Muscle layer of duodenum (tissue), 2 donors: ENCODE results near the gene KAZALD1.

Experiments
- H3K27ac ChIP-seq: one replicate; pipeline ENCODE4 v1.7.0; 2013; ENCODE audit warnings: mild to moderate bottlenecking, low read length
- H3K27me3 ChIP-seq: one replicate; pipeline ENCODE4 v1.7.0; 2013; ENCODE audit warnings: low read depth, mild to moderate bottlenecking, control low read depth, low read length
- H3K36me3 ChIP-seq, 2 donors: one replicate each; pipeline ENCODE4 v1.7.0; 2013; ENCODE audit warnings: low read length in 2 of 2, control low read depth in 1 of 2, mild to moderate bottlenecking in 1 of 2; ENCODE audit not compliant: insufficient read depth in 2 of 2, control insufficient read depth in 1 of 2
- H3K4me1 ChIP-seq, 2 donors: one replicate each; pipeline ENCODE4 v1.7.0; 2013; ENCODE audit warnings: low read length in 2 of 2, mild to moderate bottlenecking in 2 of 2, control low read depth in 1 of 2, moderate library complexity in 1 of 2; ENCODE audit not compliant: insufficient read depth in 2 of 2, control insufficient read depth in 1 of 2
- H3K4me3 ChIP-seq, 2 donors: one replicate each; pipeline ENCODE4 v1.7.0; 2013; ENCODE audit warnings: low read length in 2 of 2, low read depth in 1 of 2, mild to moderate bottlenecking in 1 of 2
- H3K9me3 ChIP-seq, 2 donors: one replicate each; pipeline ENCODE4 v1.7.0; 2013; ENCODE audit warnings: low read length in 2 of 2, control low read depth in 1 of 2, mild to moderate bottlenecking in 1 of 2; ENCODE audit not compliant: control insufficient read depth in 1 of 2
- donor health status: healthy.

The KAZALD1 gene, protein sequence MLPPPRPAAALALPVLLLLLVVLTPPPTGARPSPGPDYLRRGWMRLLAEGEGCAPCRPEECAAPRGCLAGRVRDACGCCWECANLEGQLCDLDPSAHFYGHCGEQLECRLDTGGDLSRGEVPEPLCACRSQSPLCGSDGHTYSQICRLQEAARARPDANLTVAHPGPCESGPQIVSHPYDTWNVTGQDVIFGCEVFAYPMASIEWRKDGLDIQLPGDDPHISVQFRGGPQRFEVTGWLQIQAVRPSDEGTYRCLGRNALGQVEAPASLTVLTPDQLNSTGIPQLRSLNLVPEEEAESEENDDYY

DNA sequence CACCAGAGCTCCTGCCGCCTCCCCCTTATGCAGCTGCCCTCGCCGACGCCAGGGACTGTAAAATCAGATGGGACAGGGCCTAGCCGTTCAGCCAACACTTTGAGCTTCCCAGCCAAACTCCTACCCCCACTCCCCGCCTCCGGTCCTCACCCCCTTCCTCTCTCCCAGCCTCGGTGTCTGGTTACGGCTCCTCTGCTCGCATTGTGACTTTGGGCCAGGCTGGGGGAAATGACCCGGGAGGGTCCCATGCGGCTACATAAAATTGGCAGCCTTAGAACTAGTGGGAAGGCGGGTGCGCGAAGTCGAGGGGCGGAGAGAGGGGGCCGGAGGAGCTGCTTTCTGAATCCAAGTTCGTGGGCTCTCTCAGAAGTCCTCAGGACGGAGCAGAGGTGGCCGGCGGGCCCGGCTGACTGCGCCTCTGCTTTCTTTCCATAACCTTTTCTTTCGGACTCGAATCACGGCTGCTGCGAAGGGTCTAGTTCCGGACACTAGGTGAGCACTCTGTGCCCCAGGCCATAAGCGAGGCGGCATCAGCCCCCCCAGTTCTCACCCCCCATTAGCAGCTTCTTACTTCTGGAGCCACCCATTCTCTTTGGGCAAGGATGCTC, at the start of gene KAZALD1:
Gene KAZALD1 (plus strand): TSS at position 366 of the 608 bp plus-strand sequence. CDS start 604 bp downstream, outside the sequence.
- Histone ChIP-seq H3K4me1 (peaks cover 4 to 46% of the 10 kb centered on the region in 2 donors), H3K27ac (peak within 1 kb of the TSS; percentile 97), H3K36me3 (peaks cover 0 to 7% of the 10 kb centered on the region in 2 donors), H3K9me3 (no peaks in the 10 kb centered on the region), H3K4me3 (peak within 1 kb of the TSS; percentile 82 to 92), H3K27me3 (no peaks in the 10 kb centered on the region)

GRCh38 chr10:101012525-101013364, 49.0 kb upstream of the KAZALD1 start:
- no peaks in the 10 kb centered on the region for H3K27me3 ChIP-seq
- H3K4me3 ChIP-seq, result no peak overlapping the region
- H3K4me1 ChIP-seq, result peaks cover 8 to 41% of the 10 kb centered on the region in 2 donors
- no peaks in the 10 kb centered on the region for H3K9me3 ChIP-seq
- no peaks in the 10 kb centered on the region for H3K36me3 ChIP-seq
- H3K27ac ChIP-seq, result no peak overlapping the region

DNA sequence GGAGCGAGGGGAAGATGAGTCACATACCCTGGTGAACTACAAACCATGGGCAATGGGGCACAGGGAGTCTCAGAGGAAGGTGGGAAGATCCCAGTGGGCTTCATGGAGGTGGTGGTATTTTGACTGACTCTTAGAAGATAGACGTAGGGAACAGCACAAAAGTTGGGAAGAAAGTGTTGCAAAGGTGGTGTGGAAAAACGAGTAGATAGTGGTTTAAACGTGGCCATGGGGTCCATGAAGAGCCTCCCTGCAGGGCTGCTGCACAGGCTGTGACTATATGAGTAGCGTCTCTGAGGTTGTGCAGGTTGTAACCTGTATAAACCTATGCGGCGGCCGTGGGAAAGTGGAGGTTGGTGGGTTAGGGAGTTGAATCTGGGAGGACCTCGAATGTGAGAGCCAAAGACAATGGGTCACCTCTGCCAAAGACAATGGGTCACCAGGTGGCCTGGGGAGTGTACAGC, 48.4 kb upstream of the KAZALD1 start:
- H3K27ac ChIP-seq, result no peak overlapping the region

DNA sequence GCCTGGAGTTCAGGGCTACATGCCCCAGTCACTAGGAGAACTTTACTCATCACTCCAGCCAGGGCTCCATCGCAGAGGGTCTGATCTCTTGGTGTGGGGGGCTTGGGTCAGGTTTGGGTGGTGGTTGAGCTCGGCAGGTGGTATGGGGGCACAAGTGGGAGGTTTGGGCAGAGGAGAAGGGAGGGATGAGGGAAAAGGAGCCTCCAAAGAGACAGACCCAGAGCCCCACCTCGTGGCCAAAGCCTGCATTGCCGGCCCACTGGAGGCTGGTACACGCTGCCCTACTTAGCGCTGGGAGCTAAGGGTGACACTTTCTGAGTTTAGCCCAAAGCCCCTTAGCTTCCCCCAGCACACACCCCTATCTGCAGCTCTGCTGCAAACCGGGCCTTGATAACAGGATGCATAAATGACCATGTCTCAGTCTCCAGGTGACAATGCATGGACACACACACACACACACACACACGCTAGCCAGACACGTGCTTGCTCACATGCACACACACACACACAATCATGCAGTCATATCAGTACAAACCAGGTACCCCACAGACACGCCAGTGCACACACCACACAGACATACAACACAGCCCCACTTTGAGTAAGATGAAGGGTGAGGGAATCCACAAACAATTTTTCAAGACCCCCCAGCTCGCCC, 47.4 kb upstream of the KAZALD1 start:
- no peaks in the 10 kb centered on the region for H3K36me3 ChIP-seq
- no peaks in the 10 kb centered on the region for H3K9me3 ChIP-seq
- H3K27me3 ChIP-seq, result no peaks in the 10 kb centered on the region
- no peak overlapping the region for H3K4me3 ChIP-seq
- peaks cover 8 to 32% of the 10 kb centered on the region in 2 donors for H3K4me1 ChIP-seq
- no peak overlapping the region for H3K27ac ChIP-seq

More for the DNA sequence above, 48.4 kb upstream of the KAZALD1 start:
- H3K4me3 ChIP-seq, result no peak overlapping the region
- H3K4me1 ChIP-seq, result peaks cover 8 to 35% of the 10 kb centered on the region in 2 donors
- H3K27me3 ChIP-seq, result no peaks in the 10 kb centered on the region
- H3K36me3 ChIP-seq, result no peaks in the 10 kb centered on the region
- no peaks in the 10 kb centered on the region for H3K9me3 ChIP-seq

GRCh38 chr10:101014966-101015581, 46.7 kb upstream of the KAZALD1 start:
- Histone ChIP-seq H3K4me3 (no peak overlapping the region), H3K9me3 (no peaks in the 10 kb centered on the region), H3K4me1 (peaks cover 8 to 32% of the 10 kb centered on the region in 2 donors), H3K27me3 (no peaks in the 10 kb centered on the region), H3K27ac (no peak overlapping the region), H3K36me3 (no peaks in the 10 kb centered on the region)

DNA sequence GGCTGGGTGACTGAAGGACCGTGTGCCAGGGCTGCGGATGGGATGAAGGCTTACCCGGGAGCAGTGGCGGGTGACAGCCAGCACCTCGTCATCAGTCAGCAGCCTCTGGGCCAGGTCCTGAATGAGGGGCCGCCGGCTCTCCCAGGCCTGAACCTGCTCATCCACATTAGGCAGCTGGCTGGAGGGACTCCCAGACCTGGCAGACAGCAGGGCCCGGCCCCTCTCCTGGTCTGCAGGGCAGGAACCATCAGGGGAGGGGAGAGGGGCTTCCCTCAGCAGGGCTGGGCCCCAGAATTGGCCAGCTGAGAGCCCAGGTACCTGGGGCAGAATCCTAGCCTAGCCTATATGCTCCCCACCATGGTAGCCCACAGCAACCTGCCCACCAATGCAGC, 46.2 kb upstream of the KAZALD1 start:
- H3K27ac ChIP-seq, result no peak overlapping the region
- no peaks in the 10 kb centered on the region for H3K9me3 ChIP-seq
- H3K4me3 ChIP-seq, result no peak overlapping the region
- H3K4me1 ChIP-seq, result peaks cover 8 to 32% of the 10 kb centered on the region in 2 donors
- H3K36me3 ChIP-seq, result no peaks in the 10 kb centered on the region
- no peaks in the 10 kb centered on the region for H3K27me3 ChIP-seq

- Histone ChIP-seq H3K27ac (no peak overlapping the region), H3K36me3 (no peaks in the 10 kb centered on the region), H3K27me3 (no peaks in the 10 kb centered on the region)
These were observed 45.0 kb upstream of the KAZALD1 start for GRCh38 chr10:101016814-101017213.

DNA sequence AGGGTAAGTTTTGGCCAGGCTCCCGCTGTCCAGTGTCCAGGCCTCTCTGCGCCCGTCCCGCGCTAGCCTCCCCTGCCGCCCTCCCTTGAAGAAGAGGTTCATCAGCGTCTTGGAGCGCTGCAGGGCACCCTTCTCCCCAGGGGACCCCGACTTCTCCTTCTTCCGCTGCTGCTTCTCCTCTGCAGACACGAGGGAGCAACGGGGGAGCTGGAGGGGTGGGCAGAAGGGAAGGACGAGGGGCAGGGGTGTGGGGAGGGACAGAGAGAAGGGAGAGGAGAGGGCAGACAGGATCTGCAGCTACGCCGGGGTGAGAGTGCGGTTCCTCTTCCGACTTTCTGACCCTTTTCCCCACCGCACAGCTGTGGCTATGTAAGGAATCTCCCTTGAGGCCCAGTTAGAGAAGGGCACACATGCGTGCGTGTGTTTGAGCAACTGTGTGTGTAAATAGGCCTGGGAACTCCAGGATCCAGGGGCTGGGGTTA, 43.6 kb upstream of the KAZALD1 start:
- H3K27me3 ChIP-seq, result no peaks in the 10 kb centered on the region
- peaks cover 3 to 20% of the 10 kb centered on the region in 2 donors for H3K4me1 ChIP-seq
- no peaks in the 10 kb centered on the region for H3K36me3 ChIP-seq
- no peaks in the 10 kb centered on the region for H3K9me3 ChIP-seq
- no peak overlapping the region for H3K27ac ChIP-seq
- H3K4me3 ChIP-seq, result no peak overlapping the region

More at GRCh38 chr10:101016814-101017213, 45.0 kb upstream of the KAZALD1 start:
- Histone ChIP-seq H3K9me3 (no peaks in the 10 kb centered on the region), H3K4me1 (peaks cover 8 to 32% of the 10 kb centered on the region in 2 donors), H3K4me3 (no peak overlapping the region)

- Histone ChIP-seq H3K36me3 (no peaks in the 10 kb centered on the region), H3K27me3 (no peaks in the 10 kb centered on the region), H3K27ac (no peak overlapping the region), H3K4me1 (peaks cover 0 to 15% of the 10 kb centered on the region in 2 donors), H3K9me3 (no peaks in the 10 kb centered on the region), H3K4me3 (no peak overlapping the region)
These were observed 43.0 kb upstream of the KAZALD1 start for GRCh38 chr10:101018600-101019439.

GRCh38 chr10:101019440-101019703, 42.4 kb upstream of the KAZALD1 start:
- no peak overlapping the region for H3K4me3 ChIP-seq
- H3K9me3 ChIP-seq, result no peaks in the 10 kb centered on the region
- no peaks in the 10 kb centered on the region for H3K36me3 ChIP-seq
- no peaks in the 10 kb centered on the region for H3K27me3 ChIP-seq
- no peak overlapping the region for H3K27ac ChIP-seq
- H3K4me1 ChIP-seq, result peaks cover 0 to 9% of the 10 kb centered on the region in 2 donors
